ENCODE results near the gene AFAP1L2. TPM values are rescaled to one million over a fixed set of nuclear protein-coding genes. Genes with fewer than 3 reads are reported as not detected.

The AFAP1L2 gene
- polyA plus RNA-seq, 1 donor from 2014 or later = 0.88 TPM

GRCh38 chr10:114373631-114374030 lies 30.7 kb downstream of the AFAP1L2 start:
- Histone ChIP-seq H3K9me2 (ENCODE audit: insufficient read depth, low read length) (no peaks in the 10 kb centered on the region), H3K27me3 (ENCODE audit: insufficient read depth, low read depth, low read length) (no peaks in the 10 kb centered on the region), H3F3A (ENCODE audit: insufficient read depth, low read length, poor library complexity, severe bottlenecking) (no peaks in the 10 kb centered on the region), H3K27ac (ENCODE audit: low read length) (no peak overlapping the region), H3K79me2 (replicated peaks; ENCODE audit: insufficient read depth, low read length) (no peaks in the 10 kb centered on the region), H4K20me1 (ENCODE audit: insufficient read depth) (no peaks in the 10 kb centered on the region), H3K4me3 (ENCODE audit: low read length) (no peak overlapping the region), H2AFZ (ENCODE audit: low read depth, low read length) (no peak overlapping the region), H3K36me3 (ENCODE audit: insufficient read depth, low read length) (no peaks in the 10 kb centered on the region), H3K9ac (ENCODE audit: low read length) (no peak overlapping the region), H3K9me3 (ENCODE audit: low read length) (no peaks in the 10 kb centered on the region), H3K4me2 (ENCODE audit: low read length) (no peak overlapping the region)
- TF ChIP-seq TAF1 (IDR thresholded peaks at IDR 0.05; ENCODE audit: low read depth) (no peak), EZH2 (IDR thresholded peaks at IDR 0.05; ENCODE audit: borderline replicate concordance, insufficient read depth, low read length, poor library complexity, severe bottlenecking) (no peak), EP300 (conservative IDR thresholded peaks at IDR 0.05; ENCODE audit: poor library complexity, severe bottlenecking) (no peak), RAD21 (conservative IDR thresholded peaks at IDR 0.05) (no peak), MXI1 (conservative IDR thresholded peaks at IDR 0.05; ENCODE audit: poor library complexity, severe bottlenecking) (no peak), CTCF (IDR thresholded peaks at IDR 0.05; ENCODE audit: poor library complexity, severe bottlenecking) (no peak), POLR2AphosphoS5 (IDR thresholded peaks at IDR 0.05) (no peak), REST (IDR thresholded peaks at IDR 0.05; ENCODE audit: borderline replicate concordance) (no peak), SMC3 (conservative IDR thresholded peaks at IDR 0.05; ENCODE audit: poor library complexity) (no peak)

GRCh38 chr10:114372995-114373394 lies 31.3 kb downstream of the AFAP1L2 start:
- Histone ChIP-seq H3K9me3 (ENCODE audit: low read length) (no peaks in the 10 kb centered on the region), H3K4me2 (ENCODE audit: low read length) (no peak overlapping the region), H3K9ac (ENCODE audit: low read length) (no peak overlapping the region), H3K79me2 (replicated peaks; ENCODE audit: insufficient read depth, low read length) (no peaks in the 10 kb centered on the region), H3F3A (ENCODE audit: insufficient read depth, low read length, poor library complexity, severe bottlenecking) (no peaks in the 10 kb centered on the region), H3K27me3 (ENCODE audit: insufficient read depth, low read depth, low read length) (no peaks in the 10 kb centered on the region), H2AFZ (ENCODE audit: low read depth, low read length) (no peak overlapping the region), H3K27ac (ENCODE audit: low read length) (no peak overlapping the region), H4K20me1 (ENCODE audit: insufficient read depth) (no peaks in the 10 kb centered on the region), H3K9me2 (ENCODE audit: insufficient read depth, low read length) (no peaks in the 10 kb centered on the region), H3K4me3 (ENCODE audit: low read length) (no peak overlapping the region), H3K36me3 (ENCODE audit: insufficient read depth, low read length) (no peaks in the 10 kb centered on the region)
- TF ChIP-seq EP300 (conservative IDR thresholded peaks at IDR 0.05; ENCODE audit: poor library complexity, severe bottlenecking) = no peak
- no peak for TF ChIP-seq EZH2 (IDR thresholded peaks at IDR 0.05; ENCODE audit: borderline replicate concordance, insufficient read depth, low read length, poor library complexity, severe bottlenecking)
- no peak for TF ChIP-seq TAF1 (IDR thresholded peaks at IDR 0.05; ENCODE audit: low read depth)
- TF ChIP-seq REST (IDR thresholded peaks at IDR 0.05; ENCODE audit: borderline replicate concordance) = no peak
- no peak for TF ChIP-seq CTCF (IDR thresholded peaks at IDR 0.05; ENCODE audit: poor library complexity, severe bottlenecking)
- no peak for TF ChIP-seq RAD21 (conservative IDR thresholded peaks at IDR 0.05)
- TF ChIP-seq MXI1 (conservative IDR thresholded peaks at IDR 0.05; ENCODE audit: poor library complexity, severe bottlenecking) = no peak
- no peak for TF ChIP-seq SMC3 (conservative IDR thresholded peaks at IDR 0.05; ENCODE audit: poor library complexity)

Data from neural cell (in vitro differentiated cells).